Thyroid gland (tissue), 4 donors: Measurements from ENCODE around the gene PRMT3. TPM values are rescaled to one million over a fixed set of nuclear protein-coding genes. Genes with fewer than 3 reads are reported as not detected.

Source experiments
- DNase-seq, 2 donors: peaks; one replicate each; pipeline ENCODE4 v3.0.0-alpha.2; 2019
- H3K27ac ChIP-seq, 3 donors: fragments of 200-600 bp; sonication (generic); 1 replicate in 2 of 3; 2 replicates in 1 of 3; pipeline ENCODE4 v1.5.1; 2016 to 2019; ENCODE audit warnings: mild to moderate bottlenecking in 1 of 3, moderate library complexity in 1 of 3
- H3K27me3 ChIP-seq: fragments of 200-600 bp; sonication (generic); one replicate; pipeline ENCODE4 v1.5.1; 2019
- H3K36me3 ChIP-seq, 2 donors: fragments of 200-600 bp; sonication (generic); one replicate each; pipeline ENCODE4 v1.5.1; 2016 to 2019
- H3K4me1 ChIP-seq, 2 donors: fragments of 200-600 bp; sonication (generic); one replicate each; pipeline ENCODE4 v1.5.1; 2017 to 2019
- H3K4me3 ChIP-seq, 3 donors: fragments of 200-600 bp; sonication (generic); replicated peaks in 1 of 3; 1 replicate in 2 of 3; 2 replicates in 1 of 3; pipeline ENCODE4 v1.5.1; 2016; ENCODE audit warnings: mild to moderate bottlenecking in 1 of 3
- H3K9me3 ChIP-seq: fragments of 200-600 bp; sonication (generic); one replicate; pipeline ENCODE4 v1.5.1; 2017
- POLR2A ChIP-seq, 2 donors: fragments of 450-650 bp; IDR thresholded peaks; one replicate each; pipeline ENCODE4 v1.6.1; 2017; ENCODE audit warnings: antibody characterized with exemption in 2 of 2, mild to moderate bottlenecking in 2 of 2, moderate library complexity in 1 of 2
- WGBS, 2 donors: methylation state at CpG; one replicate each; pipeline ENCODE4 v1.1.5; 2017; 5-methylcytosine and 5-hydroxymethylcytosine counted together
- intact Hi-C: fragments of 100-400 bp; cut with DNase I; formaldehyde crosslinking; loops from one replicate; pipeline ENCODE4 v1.15.1; 2023
- total RNA-seq, 4 donors: library from RNA; depleted of rRNA; stranded (reverse); fragments of >200 nt; gene quantifications; one replicate each; pipeline ENCODE4 v1.2.3, GENCODE V29; 2016
- TF ChIP-seq, protein P1 (sequence below), 6 experiments: fragments of 200-600 bp in 3 of 6; fragments of 450-650 bp in 3 of 6; sonication (generic) in 3 of 6; IDR thresholded peaks; one replicate each; pipeline ENCODE4 v1.5.1; 2016 to 2019; ENCODE audit warnings: antibody characterized with exemption in 6 of 6, mild to moderate bottlenecking in 2 of 6, inconsistent platforms in 1 of 6, moderate library complexity in 1 of 6

Gene PRMT3
- total RNA-seq, 4 donors from 2014 or later, result 40.3 to 81.1 (median 75.3) TPM

GRCh38 chr11:20530942-20531703, 143.6 kb downstream of the PRMT3 start:
- 39% methylated on average over 13 of the region's 13 CpGs for WGBS, 2 donors

DNA sequence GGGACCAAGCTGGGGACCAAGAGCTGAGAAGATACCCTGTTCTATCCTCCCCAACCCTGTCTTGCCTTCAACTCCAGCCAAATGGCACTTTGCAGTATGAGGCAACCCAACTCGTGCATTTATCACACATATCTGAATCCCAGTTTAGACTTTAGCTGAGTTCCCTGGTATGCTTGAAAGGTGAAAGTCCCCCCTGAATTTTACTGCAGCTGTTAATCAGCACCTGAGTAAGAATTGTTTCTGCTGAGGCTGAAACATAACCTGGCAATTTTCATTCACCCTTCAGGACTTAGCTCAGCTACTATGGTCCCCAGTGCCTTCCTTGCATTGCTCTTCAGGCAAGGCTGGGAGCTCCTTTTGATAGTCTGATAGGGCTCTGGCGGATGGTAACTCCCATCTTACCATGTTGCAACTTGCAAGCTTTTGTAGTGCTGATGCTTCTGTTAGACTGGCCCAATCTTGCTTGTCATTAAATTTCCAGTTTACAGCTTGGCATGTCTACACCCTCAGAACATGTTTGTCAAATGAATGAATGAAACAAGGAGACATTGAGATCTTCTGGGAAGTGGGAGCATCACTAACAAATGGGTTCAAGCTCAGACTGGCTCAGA, 147.9 kb downstream of the PRMT3 start:
- intact Hi-C loops, result no loop called here
- no peaks in the 10 kb centered on the region for H3K36me3 ChIP-seq
- TF ChIP-seq POLR2A (IDR thresholded peaks at IDR 0.05), result no peak
- TF ChIP-seq, protein P1, sequence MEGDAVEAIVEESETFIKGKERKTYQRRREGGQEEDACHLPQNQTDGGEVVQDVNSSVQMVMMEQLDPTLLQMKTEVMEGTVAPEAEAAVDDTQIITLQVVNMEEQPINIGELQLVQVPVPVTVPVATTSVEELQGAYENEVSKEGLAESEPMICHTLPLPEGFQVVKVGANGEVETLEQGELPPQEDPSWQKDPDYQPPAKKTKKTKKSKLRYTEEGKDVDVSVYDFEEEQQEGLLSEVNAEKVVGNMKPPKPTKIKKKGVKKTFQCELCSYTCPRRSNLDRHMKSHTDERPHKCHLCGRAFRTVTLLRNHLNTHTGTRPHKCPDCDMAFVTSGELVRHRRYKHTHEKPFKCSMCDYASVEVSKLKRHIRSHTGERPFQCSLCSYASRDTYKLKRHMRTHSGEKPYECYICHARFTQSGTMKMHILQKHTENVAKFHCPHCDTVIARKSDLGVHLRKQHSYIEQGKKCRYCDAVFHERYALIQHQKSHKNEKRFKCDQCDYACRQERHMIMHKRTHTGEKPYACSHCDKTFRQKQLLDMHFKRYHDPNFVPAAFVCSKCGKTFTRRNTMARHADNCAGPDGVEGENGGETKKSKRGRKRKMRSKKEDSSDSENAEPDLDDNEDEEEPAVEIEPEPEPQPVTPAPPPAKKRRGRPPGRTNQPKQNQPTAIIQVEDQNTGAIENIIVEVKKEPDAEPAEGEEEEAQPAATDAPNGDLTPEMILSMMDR (IDR thresholded peaks at IDR 0.05), result no peak
- 51 to 71% methylated on average over 2 of the region's 2 CpGs for WGBS, 2 donors
- no peaks in the 10 kb centered on the region for H3K27me3 ChIP-seq
- no peak overlapping the region for H3K4me3 ChIP-seq
- DNase-seq, result no peak
- H3K9me3 ChIP-seq, result no peaks in the 10 kb centered on the region
- no peaks in the 10 kb centered on the region for H3K4me1 ChIP-seq
- H3K27ac ChIP-seq, result no peak overlapping the region

More at GRCh38 chr11:20530942-20531703, 143.6 kb downstream of the PRMT3 start:
- TF ChIP-seq, protein P1 (IDR thresholded peaks at IDR 0.05), result no peak
- no peak for TF ChIP-seq POLR2A (IDR thresholded peaks at IDR 0.05)
- no peaks in the 10 kb centered on the region for H3K36me3 ChIP-seq
- no peak overlapping the region for H3K4me3 ChIP-seq
- DNase-seq, result no peak
- H3K4me1 ChIP-seq, result no peaks in the 10 kb centered on the region
- no peaks in the 10 kb centered on the region for H3K9me3 ChIP-seq
- no peaks in the 10 kb centered on the region for H3K27me3 ChIP-seq
- intact Hi-C loops, result no loop called here
- H3K27ac ChIP-seq, result no peak overlapping the region

GRCh38 chr11:20536365-20536764, 148.8 kb downstream of the PRMT3 start:
- Histone ChIP-seq H3K36me3 (no peaks in the 10 kb centered on the region), H3K4me3 (no peak overlapping the region), H3K4me1 (no peaks in the 10 kb centered on the region), H3K27ac (no peak overlapping the region), H3K9me3 (no peaks in the 10 kb centered on the region), H3K27me3 (no peaks in the 10 kb centered on the region)
- intact Hi-C loops, result no loop called here
- no peak for TF ChIP-seq POLR2A (IDR thresholded peaks at IDR 0.05)
- TF ChIP-seq, protein P1 (IDR thresholded peaks at IDR 0.05), result no peak
- WGBS, 2 donors, result 87 to 90% methylated on average over 3 of the region's 3 CpGs
- DNase-seq, result no peak

- no peaks in the 10 kb centered on the region for H3K36me3 ChIP-seq
- H3K27ac ChIP-seq, result no peak overlapping the region
- no peaks in the 10 kb centered on the region for H3K27me3 ChIP-seq
- H3K4me1 ChIP-seq, result no peaks in the 10 kb centered on the region
- TF ChIP-seq, protein P1 (IDR thresholded peaks at IDR 0.05), result no peak
- no peak for TF ChIP-seq POLR2A (IDR thresholded peaks at IDR 0.05)
- H3K9me3 ChIP-seq, result no peaks in the 10 kb centered on the region
- WGBS, 2 donors, result 63 to 65% methylated on average over 1 of the region's 1 CpG
- intact Hi-C loops, result no loop called here
- no peak for DNase-seq
- H3K4me3 ChIP-seq, result no peak overlapping the region
Observed at GRCh38 chr11:20536784-20537183, 149.3 kb downstream of the PRMT3 start.

DNA sequence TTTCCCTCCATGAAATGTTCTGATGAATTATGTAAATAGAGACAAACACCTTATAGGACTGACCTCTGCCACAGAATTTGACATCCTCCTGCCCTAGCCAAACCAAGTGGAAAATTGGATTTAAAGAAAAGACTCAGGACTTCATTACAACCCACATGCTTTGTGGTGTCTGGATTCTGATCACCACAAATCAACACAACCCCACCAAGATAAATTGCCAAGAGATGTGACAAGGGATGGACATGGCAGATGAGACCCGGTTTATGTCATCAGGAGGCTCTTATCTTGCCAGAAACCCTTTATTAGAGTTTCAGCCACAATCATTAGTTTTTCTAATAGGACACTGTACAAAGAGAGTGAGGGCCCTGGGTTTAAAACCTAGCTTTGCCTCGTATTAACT, 154.0 kb downstream of the PRMT3 start:
- DNase-seq, result no peak
- H3K4me1 ChIP-seq, result no peaks in the 10 kb centered on the region
- no peak overlapping the region for H3K4me3 ChIP-seq
- no peaks in the 10 kb centered on the region for H3K9me3 ChIP-seq
- H3K27me3 ChIP-seq, result no peaks in the 10 kb centered on the region
- 57 to 69% methylated on average over 2 of the region's 2 CpGs for WGBS, 2 donors
- intact Hi-C loops, result no loop called here
- H3K27ac ChIP-seq, result no peak overlapping the region
- no peaks in the 10 kb centered on the region for H3K36me3 ChIP-seq
- TF ChIP-seq, protein P1 (IDR thresholded peaks at IDR 0.05), result no peak
- no peak for TF ChIP-seq POLR2A (IDR thresholded peaks at IDR 0.05)
